HepG2 (cell line): ENCODE results near the gene PPP2R2C. TPM values are rescaled to one million over a fixed set of nuclear protein-coding genes. Genes with fewer than 3 reads are reported as not detected.

Experiments
- ATAC-seq: fragments of 200-7000 bp; cut with Tn5 transposase; 3 replicates; pipeline ENCODE4 v1.9.1; 2020; ENCODE audit warnings: mild to moderate bottlenecking, moderate library complexity
- BruUV-seq: library from RNA; stranded (reverse); fragments of 400-500 nt; replicated peaks from 2 replicates; lab custom pipeline; 2021; lab: Mats Ljungman, UMichigan
- CTCF ChIA-PET: fragments of 300-600 bp; formaldehyde crosslinking; extraction: SDS; loops from one replicate; lab custom pipeline; 2021; ENCODE audit warnings: low total read pairs, inconsistent platforms, low intra/inter-chr PET ratio; lab: Yijun Ruan, JAX
- POLR2A ChIA-PET: fragments of 350-600 bp; sonication (Branson Sonifier 250); formaldehyde crosslinking; loops from one replicate; lab custom pipeline; 2020; ENCODE audit warnings: antibody characterized with exemption, inconsistent platforms; lab: Yijun Ruan, JAX
- DNase-seq: peaks from one replicate; pipeline ENCODE4 v3.0.0-alpha.2; 2015; ENCODE audit warnings: low spot score
- FAIRE-seq: peaks from 3 replicates; lab custom pipeline; 2011; peaks lifted over from hg19 to GRCh38; lab: Jason Lieb, UNC
- H2AFZ ChIP-seq: one replicate; pipeline ENCODE4 v1.6.1; 2011; ENCODE audit warnings: low read length, inconsistent platforms
- H3K27ac ChIP-seq: fragments of 300-600 bp; 3 replicates; pipeline ENCODE4 v1.8.0; 2011; ENCODE audit warnings: mixed run types, mild to moderate bottlenecking, mixed read lengths, low read length, inconsistent platforms; ENCODE audit not compliant: insufficient read depth; ENCODE audit errors: extremely low read length
- H3K27me3 ChIP-seq, 2 experiments: fragments of 200-600 bp in 1 of 2; 2 replicates in 1 of 2; 3 replicates in 1 of 2; pipeline versions ENCODE4 v1.6.0 to v1.8.0; 2011; ENCODE audit warnings: low read length in 2 of 2, mild to moderate bottlenecking in 2 of 2, moderate library complexity in 2 of 2, inconsistent platforms in 1 of 2; ENCODE audit not compliant: insufficient read depth in 2 of 2, control insufficient read depth in 1 of 2
- H3K36me3 ChIP-seq, 2 experiments: fragments of 200-600 bp in 1 of 2; replicated peaks in 1 of 2; 2 replicates in 1 of 2; 3 replicates in 1 of 2; pipeline versions ENCODE4 v1.5.1 to v1.8.0; 2011; ENCODE audit warnings: low read length in 2 of 2, inconsistent platforms in 1 of 2; ENCODE audit not compliant: insufficient read depth in 2 of 2, control insufficient read depth in 1 of 2
- H3K4me1 ChIP-seq: 2 replicates; pipeline ENCODE4 v1.5.1; 2012; ENCODE audit warnings: low read length, inconsistent platforms; ENCODE audit not compliant: insufficient read depth
- H3K4me2 ChIP-seq: 2 replicates; pipeline ENCODE4 v1.6.0; 2011; ENCODE audit warnings: low read depth, low read length, inconsistent platforms
- H3K4me3 ChIP-seq, 3 experiments: fragments of 200-600 bp in 1 of 3; sonication (generic), shearing (Covaris generic) in 1 of 3; replicated peaks in 1 of 3; 2 replicates each; pipeline ENCODE4 v1.5.1; 2011 to 2016; ENCODE audit warnings: low read length in 3 of 3, inconsistent platforms in 2 of 3, low read depth in 2 of 3, mild to moderate bottlenecking in 2 of 3, control low read depth in 1 of 3, mixed read lengths in 1 of 3; ENCODE audit not compliant: insufficient read depth in 1 of 3
- H3K79me2 ChIP-seq: one replicate; pipeline ENCODE4 v1.6.1; 2011; ENCODE audit warnings: low read length, inconsistent platforms; ENCODE audit not compliant: insufficient read depth
- H3K9ac ChIP-seq: 2 replicates; pipeline ENCODE4 v1.6.0; 2011; ENCODE audit warnings: mild to moderate bottlenecking, low read depth, low read length, inconsistent platforms; ENCODE audit not compliant: insufficient read depth
- H3K9me3 ChIP-seq: 2 replicates; pipeline ENCODE4 v1.5.1; 2012; ENCODE audit warnings: mild to moderate bottlenecking, low read length
- H4K20me1 ChIP-seq: 2 replicates; pipeline ENCODE4 v1.6.0; 2011; ENCODE audit warnings: inconsistent platforms, mild to moderate bottlenecking, low read length, moderate library complexity; ENCODE audit not compliant: insufficient read depth
- AGO2 ChIP-seq: fragments of 200-400 bp; formaldehyde crosslinking; optimal IDR thresholded peaks from 2 replicates; pipeline ENCODE3; 2017; ENCODE audit warnings: mild to moderate bottlenecking, low read depth, low read length, moderate library complexity
- NKX3-1 ChIP-seq: sonication (generic); formaldehyde crosslinking; IDR thresholded peaks from 2 replicates; pipeline ENCODE4 v1.5.0; 2020; ENCODE audit warnings: missing genetic modification reagents
- TEAD3 ChIP-seq: optimal IDR thresholded peaks from 2 replicates; pipeline ENCODE3; 2016; ENCODE audit warnings: borderline replicate concordance
- ZBTB25 ChIP-seq: IDR thresholded peaks from 2 replicates; pipeline ENCODE4 v1.6.1; 2018; ENCODE audit warnings: missing genetic modification reagents
- ZC3H13 ChIP-seq: sonication (generic); formaldehyde crosslinking; IDR thresholded peaks from 2 replicates; pipeline ENCODE4 v1.8.1; 2023; ENCODE audit warnings: mild to moderate bottlenecking, missing genetic modification reagents, moderate library complexity
- WGBS: methylation state at CpG from one replicate; pipeline ENCODE4 v1.1.6; 2017; ENCODE audit warnings: low lambda C conversion rate; 5-methylcytosine and 5-hydroxymethylcytosine counted together
- in situ Hi-C: cut with HindIII; loops from 2 replicates; pipeline ENCODE4 v1.10.0; 2017; ENCODE audit warnings: low pct_unique_long_range_greater_than_20kb; ENCODE audit not compliant: extremely low pct_ligation_motif_present
- intact Hi-C: fragments of 100-400 bp; cut with micrococcal nuclease; formaldehyde crosslinking; loops from one replicate; pipeline ENCODE4 v1.10.0; 2022; ENCODE audit not compliant: unreplicated experiment
- polyA plus RNA-seq, 8 experiments: library from polyadenylated mRNA; depleted of rRNA in 3 of 8; stranded (reverse) in 7 of 8; unstranded in 1 of 8; fragments of >200 nt; fragmentation: Illumina TruSeq in 4 of 8; extraction: Trizol in 4 of 8; gene quantifications; 2 replicates each; pipeline versions ENCODE4 v1.2.1 to v1.2.3, GENCODE V29; 2011 to 2016; ENCODE audit warnings: low read depth in 4 of 8, missing spikeins in 1 of 8, mixed read lengths in 1 of 8; ENCODE audit not compliant: insufficient read depth in 1 of 8
- total RNA-seq, 5 experiments: library from RNA; depleted of rRNA; stranded (reverse); fragments of >200 nt; fragmentation: Illumina TruSeq; extraction: Trizol; gene quantifications; 2 replicates each; pipeline ENCODE4 v1.2.3, GENCODE V29; 2016; ENCODE audit warnings: low read depth in 1 of 5

Gene PPP2R2C
- total and polyA plus RNA-seq, 2 of the 13 experiments (the other 11 are each of a cell fraction or from before 2014, with no cell fraction given) = 0.60 to 8.6 TPM

GRCh38 chr4:6302869-6303268, 169.5 kb downstream of the PPP2R2C start:
- H3K27ac ChIP-seq = no peak overlapping the region
- BruUV-seq = no TSS peak
- intact Hi-C loops (no loop called here), in situ Hi-C loops (no loop called here)
- CTCF ChIA-PET = no interaction called here
- H3K27me3 ChIP-seq = no peaks in the 10 kb centered on the region
- peaks cover 31 to 38% of the 10 kb centered on the region in 2 experiments for H3K36me3 ChIP-seq
- H3K4me3 ChIP-seq = no peak overlapping the region
- no peak for ATAC-seq
- H2AFZ ChIP-seq = no peak overlapping the region
- H3K4me1 ChIP-seq = peaks cover 19% of the 10 kb centered on the region
- H4K20me1 ChIP-seq = no peaks in the 10 kb centered on the region
- no peaks in the 10 kb centered on the region for H3K79me2 ChIP-seq
- no peak for FAIRE-seq
- POLR2A ChIA-PET = no interaction called here
- H3K4me2 ChIP-seq = no peak overlapping the region
- no peak overlapping the region for H3K9ac ChIP-seq
- H3K9me3 ChIP-seq = no peaks in the 10 kb centered on the region
- no peak for DNase-seq
- WGBS = 82% methylated on average over 6 of the region's 6 CpGs
- TF ChIP-seq TEAD3 (no peak), NKX3-1 (CRISPR knock-in tag) (no peak)

GRCh38 chr4:6301732-6302442, 170.5 kb downstream of the PPP2R2C start:
- 98% methylated on average over 38 of the region's 55 CpGs for WGBS
- ChIA-PET CTCF (no interaction called here), POLR2A (no interaction called here)
- no peak for DNase-seq
- intact Hi-C loops = no loop called here
- Histone ChIP-seq H3K27ac (no peak overlapping the region), H3K9me3 (no peaks in the 10 kb centered on the region), H3K36me3 (peaks cover 31 to 45% of the 10 kb centered on the region in 2 experiments), H3K27me3 (no peaks in the 10 kb centered on the region), H3K9ac (no peak overlapping the region), H3K79me2 (no peaks in the 10 kb centered on the region), H3K4me3 (no peak overlapping the region)
- in situ Hi-C loops = no loop called here
- BruUV-seq = no TSS peak
- TF ChIP-seq ZBTB25 (no peak), ZC3H13 (CRISPR knock-in tag) (peak; percentile 58; the same call in 1 of the 2 replicates), AGO2 (peak; percentile 62)
- TF ChIP-seq, all 625 proteins: peak for 2
- FAIRE-seq (no peak), ATAC-seq (no peak)
- H4K20me1 ChIP-seq = no peaks in the 10 kb centered on the region
- peaks cover 9% of the 10 kb centered on the region; the same call in 1 of the 2 replicates for H3K4me1 ChIP-seq
- H2AFZ ChIP-seq = no peak overlapping the region
- no peak overlapping the region for H3K4me2 ChIP-seq
